ENCODE results near the gene PLIN1.

GRCh38 chr15:89707577-89707976, 28.4 kb upstream of the PLIN1 start:
- TF ChIP-seq POLR2A (IDR thresholded peaks at IDR 0.05; ENCODE audit: low read depth, low read length) (no peak), POLR2AphosphoS5 (IDR thresholded peaks at IDR 0.05; ENCODE audit: low read depth, low read length) (no peak)
